HG03521 (cell line): Measurements from ENCODE around the gene ZNF598.

ENCODE experiments used
- ATAC-seq: cut with Tn5 transposase; IDR thresholded peaks from one replicate; pipeline ENCODE4 v1.9.1; 2021; ENCODE audit warnings: mild to moderate bottlenecking, moderate library complexity; ENCODE audit not compliant: unreplicated experiment

The ZNF598 gene

GRCh38 chr16:2009791-2010510 is at the start of gene ZNF598:
Gene ZNF598 (minus strand): TSS chr16:2009821.
- peak; percentile 86 for ATAC-seq

- ATAC-seq = no peak
These were observed 49.3 kb upstream of the ZNF598 start for GRCh38 chr16:2058872-2059271.

GRCh38 chr16:2058420-2058819 is 48.8 kb upstream of the ZNF598 start:
- ATAC-seq = no peak

GRCh38 chr16:2057438-2057837 is 47.8 kb upstream of the ZNF598 start:
- no peak for ATAC-seq

DNA sequence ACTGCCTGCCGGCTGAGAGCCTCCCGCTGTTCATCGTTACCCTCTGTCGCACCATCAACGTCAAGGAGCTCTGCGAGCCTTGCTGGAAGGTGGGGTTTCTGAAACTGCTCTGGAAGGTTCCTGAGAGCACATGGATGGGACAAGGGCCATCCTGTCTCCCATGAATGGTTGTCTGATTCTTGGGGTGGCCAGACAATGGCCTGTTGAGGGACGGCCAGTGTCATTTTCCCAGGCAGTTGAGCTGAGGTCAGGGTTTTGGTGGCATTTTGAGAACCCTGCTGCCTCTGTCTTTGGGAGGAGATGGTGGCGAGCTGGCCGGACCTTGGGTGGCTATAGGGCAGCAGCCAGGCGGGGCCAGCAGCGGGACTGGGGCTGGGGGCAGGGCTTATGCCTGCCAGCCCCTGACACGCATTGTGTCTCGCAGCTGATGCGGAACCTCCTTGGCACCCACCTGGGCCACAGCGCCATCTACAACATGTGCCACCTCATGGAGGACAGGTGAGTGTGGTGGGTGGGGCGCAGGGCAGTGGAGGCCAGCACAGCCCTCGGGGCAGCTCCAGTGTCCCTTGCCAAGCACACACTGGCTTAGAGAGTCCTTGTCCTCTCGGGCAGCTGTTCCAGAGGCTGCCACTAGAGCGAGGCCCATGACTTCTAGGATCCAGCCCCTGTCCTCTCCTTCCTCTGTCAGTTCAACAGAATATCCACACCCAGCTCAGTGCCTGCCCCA is 47.2 kb upstream of the ZNF598 start:
- ATAC-seq = no peak

GRCh38 chr16:2056077-2056476 is 46.5 kb upstream of the ZNF598 start:
- ATAC-seq = no peak

DNA sequence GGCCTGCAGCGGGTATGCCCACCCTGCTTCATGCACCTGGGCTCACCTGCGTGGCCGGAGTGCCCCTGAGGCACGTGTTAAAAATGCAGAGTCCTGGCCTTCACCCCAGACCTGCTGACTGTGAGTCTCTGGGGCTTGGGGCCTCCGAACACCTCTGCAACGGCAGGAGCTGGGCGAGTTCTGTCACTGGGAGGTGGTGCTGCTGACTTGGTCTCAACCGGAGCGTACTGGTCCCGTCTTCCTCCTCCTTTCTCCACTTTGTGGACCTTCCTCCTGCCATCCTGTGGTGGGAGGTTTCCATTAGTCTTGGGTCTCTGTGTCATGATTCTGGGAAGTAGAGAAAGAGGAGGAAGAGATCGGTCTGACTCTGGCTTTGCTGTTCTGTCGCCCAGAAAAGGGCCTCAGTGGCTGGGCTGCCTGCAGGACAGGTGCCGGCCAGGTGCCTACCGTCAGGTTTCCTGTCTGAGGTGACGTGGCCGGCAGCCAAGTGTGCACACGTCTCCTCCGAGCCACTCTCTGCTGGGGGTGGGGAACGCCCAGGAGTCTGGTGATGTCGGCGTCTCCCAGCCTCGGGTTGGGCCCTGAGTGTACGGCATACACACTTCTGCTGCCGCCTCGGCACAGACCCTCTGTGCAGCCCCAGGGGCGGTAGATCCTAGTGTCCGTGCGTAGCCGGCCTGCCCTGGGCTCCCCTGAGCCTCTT is 45.1 kb upstream of the ZNF598 start:
- no peak for ATAC-seq

- no peak for ATAC-seq
These were observed 44.3 kb upstream of the ZNF598 start for GRCh38 chr16:2053897-2054296.

DNA sequence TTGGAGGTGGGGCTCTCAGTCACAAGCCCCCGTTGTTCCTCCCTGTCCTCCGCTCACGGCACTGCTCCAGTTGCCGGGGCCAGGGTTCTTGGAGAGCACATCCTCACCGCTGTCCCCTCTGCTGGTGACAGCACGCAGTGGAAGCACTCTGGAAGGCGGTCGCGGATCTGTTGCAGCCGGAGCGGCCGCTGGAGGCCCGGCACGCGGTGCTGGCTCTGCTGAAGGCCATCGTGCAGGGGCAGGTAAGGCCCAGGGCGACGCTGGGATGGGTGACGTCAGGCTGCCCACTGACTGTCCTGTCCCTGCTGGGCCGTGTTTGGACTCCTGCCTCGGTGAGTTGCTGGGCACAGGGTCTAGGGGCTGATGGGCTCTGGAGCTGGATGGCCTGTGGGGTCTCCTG is 43.6 kb upstream of the ZNF598 start:
- no peak for ATAC-seq

- peak; percentile 2 for ATAC-seq
These were observed 38.5 kb upstream of the ZNF598 start for GRCh38 chr16:2048116-2048543.

- ATAC-seq = peak; percentile 89
These were observed 37.9 kb upstream of the ZNF598 start, which contains the start of the genes NTHL1 and TSC2 for GRCh38 chr16:2047330-2048115. Gene NTHL1 (minus strand): TSS chr16:2047834. CDS start chr16:2047823, 11 bp downstream. Gene TSC2 (plus strand): TSS chr16:2047985. CDS start chr16:2048616, 631 bp downstream.

DNA sequence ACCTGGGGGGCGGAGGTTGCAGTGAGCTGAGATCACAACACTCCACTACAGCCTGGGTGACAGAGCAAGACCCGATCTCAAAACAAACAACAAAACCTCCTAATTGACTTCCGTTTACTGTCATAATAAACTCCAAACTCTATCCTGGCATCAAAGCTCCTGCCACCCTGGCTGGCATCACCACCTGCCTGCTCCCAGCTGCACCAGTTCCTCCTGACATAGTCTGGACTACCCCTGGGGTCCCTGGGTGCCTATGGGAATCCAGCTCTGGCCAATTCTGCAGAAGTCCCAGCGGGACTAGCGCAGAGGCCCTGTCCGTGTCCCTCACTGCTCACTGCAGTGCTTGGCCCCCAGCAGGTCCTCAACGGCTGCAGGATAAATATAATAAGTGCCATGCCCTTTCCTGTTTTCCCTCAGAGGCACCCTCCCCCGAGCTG is 37.3 kb upstream of the ZNF598 start:
- no peak for ATAC-seq

GRCh38 chr16:2045965-2046892 is 36.6 kb upstream of the ZNF598 start:
- no peak for ATAC-seq

- ATAC-seq = no peak
These were observed 34.9 kb upstream of the ZNF598 start for GRCh38 chr16:2044541-2044940.

- no peak for ATAC-seq
These were observed 34.2 kb upstream of the ZNF598 start for GRCh38 chr16:2043667-2044451.

- no peak for ATAC-seq
These were observed 33.5 kb upstream of the ZNF598 start for GRCh38 chr16:2042986-2043666.

DNA sequence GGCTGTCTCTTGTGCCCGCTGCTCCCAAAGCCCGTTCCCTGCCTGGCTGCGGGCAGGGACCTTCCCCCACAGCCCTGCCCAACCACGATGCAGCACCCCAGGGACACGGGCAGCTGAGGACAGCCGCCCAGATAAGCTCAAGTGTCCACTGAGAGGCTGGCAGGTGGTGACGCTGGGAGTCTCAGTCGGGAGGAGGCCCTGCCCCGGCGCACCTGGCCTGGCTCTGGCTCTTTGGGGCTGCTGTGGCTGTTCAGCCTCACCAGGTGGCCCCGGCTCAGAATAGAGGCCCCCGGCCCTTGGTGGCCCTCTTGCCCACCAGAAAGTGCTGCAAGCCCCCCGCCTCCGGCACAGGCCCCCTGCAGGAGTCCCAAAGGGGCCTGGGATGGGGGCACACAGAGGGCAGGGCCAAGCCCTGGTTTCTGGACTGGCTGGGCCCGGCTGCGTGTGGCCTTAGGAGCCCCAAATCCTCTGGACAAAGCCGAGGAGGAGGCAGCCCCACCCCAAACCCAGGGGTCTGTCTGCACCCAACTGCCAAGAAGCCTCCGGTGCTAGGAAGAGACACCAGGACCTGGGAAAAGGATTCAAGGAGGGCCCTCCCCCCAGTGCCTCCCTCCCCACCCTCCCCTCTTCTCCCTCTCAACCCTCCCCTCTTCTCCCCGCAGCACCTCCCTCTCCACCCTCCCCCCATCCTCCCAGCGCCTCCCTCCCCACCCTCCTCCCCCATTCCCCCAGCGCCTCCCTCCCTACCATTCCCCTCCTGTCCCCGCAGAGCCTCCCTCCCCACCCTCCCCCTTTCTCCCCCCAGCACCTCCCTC is 32.8 kb upstream of the ZNF598 start:
- ATAC-seq = no peak
